Fibroblast of the aortic adventitia (primary cell): ENCODE results near the gene ALG14. TPM values are rescaled to one million over a fixed set of nuclear protein-coding genes. Genes with fewer than 3 reads are reported as not detected.
A peak's percentile ranks its signal among the peaks of the same experiment; 100 is the strongest.
"Not testable (repeated sequence)": the region's sequence is repeated elsewhere in the genome, so short reads cannot be mapped to it uniquely, and the experiment has no call there.

Experiments
- DNase-seq: peaks from one replicate; pipeline ENCODE4 v3.0.0-alpha.2; 2010; ENCODE audit warnings: low read depth
- H3K4me3 ChIP-seq: 2 replicates; pipeline ENCODE4 v1.5.1; 2011; ENCODE audit warnings: low read depth, mild to moderate bottlenecking, control low read depth, low read length, moderate library complexity
- total RNA-seq: library from RNA; depleted of rRNA; stranded (reverse); fragments of >200 nt; gene quantifications from 2 replicates; pipeline ENCODE4 v1.2.3, GENCODE V29; 2012; ENCODE audit warnings: low replicate concordance
- TF ChIP-seq, protein P1 (sequence below): IDR thresholded peaks from 2 replicates; pipeline ENCODE4 v1.5.1; 2011; ENCODE audit warnings: mild to moderate bottlenecking, low read length, control low read depth, inconsistent platforms; ENCODE audit not compliant: insufficient read depth

The ALG14 gene
- total RNA-seq, 1 donor, result 2.4 TPM

DNA sequence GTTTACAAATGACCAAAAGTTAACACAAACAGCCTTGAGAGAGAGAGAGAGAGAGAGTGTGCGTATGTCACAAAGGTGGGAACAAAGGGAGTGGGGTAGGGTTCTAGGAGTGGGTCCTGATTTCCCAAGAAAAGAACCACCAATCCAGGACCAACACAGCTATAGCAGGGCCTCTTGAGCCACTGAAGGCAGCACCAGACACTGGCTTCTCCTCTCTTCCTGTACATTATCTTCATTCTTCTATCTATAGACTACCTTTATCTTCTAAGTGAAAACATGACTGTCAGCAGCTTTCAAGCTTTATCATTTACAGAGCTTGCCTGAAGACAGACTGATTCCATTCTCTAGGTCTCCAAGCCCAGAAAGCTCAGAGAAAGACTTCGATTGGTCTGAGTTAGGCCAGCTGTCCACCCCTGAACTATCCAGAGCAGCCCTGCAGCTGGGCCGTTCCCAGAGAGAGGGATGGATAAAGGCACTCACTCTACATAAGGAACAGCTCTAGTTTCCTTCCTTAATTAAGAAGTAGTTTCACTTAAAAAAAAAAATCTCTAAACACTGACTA lies 11.2 kb downstream of the ALG14 start:
- TF ChIP-seq, protein P1, sequence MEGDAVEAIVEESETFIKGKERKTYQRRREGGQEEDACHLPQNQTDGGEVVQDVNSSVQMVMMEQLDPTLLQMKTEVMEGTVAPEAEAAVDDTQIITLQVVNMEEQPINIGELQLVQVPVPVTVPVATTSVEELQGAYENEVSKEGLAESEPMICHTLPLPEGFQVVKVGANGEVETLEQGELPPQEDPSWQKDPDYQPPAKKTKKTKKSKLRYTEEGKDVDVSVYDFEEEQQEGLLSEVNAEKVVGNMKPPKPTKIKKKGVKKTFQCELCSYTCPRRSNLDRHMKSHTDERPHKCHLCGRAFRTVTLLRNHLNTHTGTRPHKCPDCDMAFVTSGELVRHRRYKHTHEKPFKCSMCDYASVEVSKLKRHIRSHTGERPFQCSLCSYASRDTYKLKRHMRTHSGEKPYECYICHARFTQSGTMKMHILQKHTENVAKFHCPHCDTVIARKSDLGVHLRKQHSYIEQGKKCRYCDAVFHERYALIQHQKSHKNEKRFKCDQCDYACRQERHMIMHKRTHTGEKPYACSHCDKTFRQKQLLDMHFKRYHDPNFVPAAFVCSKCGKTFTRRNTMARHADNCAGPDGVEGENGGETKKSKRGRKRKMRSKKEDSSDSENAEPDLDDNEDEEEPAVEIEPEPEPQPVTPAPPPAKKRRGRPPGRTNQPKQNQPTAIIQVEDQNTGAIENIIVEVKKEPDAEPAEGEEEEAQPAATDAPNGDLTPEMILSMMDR, result no peak
- DNase-seq, result no peak

DNA sequence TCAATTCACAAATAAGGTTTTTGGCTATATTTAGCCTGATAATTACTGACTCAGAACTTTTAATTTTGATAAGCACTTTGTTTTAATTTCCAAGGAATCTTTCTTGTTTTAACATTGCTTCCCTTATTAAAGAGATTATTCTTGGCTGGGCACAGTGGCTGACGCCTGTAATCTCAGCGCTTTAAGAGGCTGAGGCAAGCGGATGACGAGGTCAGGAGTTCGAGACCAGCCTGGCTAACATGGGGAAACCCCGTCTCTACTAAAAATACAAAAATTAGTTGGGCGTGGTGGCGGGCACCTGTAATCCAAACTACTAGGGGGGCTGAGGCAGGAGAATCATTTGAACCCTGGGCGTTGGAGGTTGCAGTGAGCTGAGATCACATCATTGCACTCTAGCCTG lies 13.8 kb downstream of the ALG14 start:
- H3K4me3 ChIP-seq, result no peak overlapping the region
- DNase-seq, result peak; percentile 21
- TF ChIP-seq, protein P1, result no peak

More for the DNA sequence above, 11.2 kb downstream of the ALG14 start:
- no peak overlapping the region for H3K4me3 ChIP-seq

DNA sequence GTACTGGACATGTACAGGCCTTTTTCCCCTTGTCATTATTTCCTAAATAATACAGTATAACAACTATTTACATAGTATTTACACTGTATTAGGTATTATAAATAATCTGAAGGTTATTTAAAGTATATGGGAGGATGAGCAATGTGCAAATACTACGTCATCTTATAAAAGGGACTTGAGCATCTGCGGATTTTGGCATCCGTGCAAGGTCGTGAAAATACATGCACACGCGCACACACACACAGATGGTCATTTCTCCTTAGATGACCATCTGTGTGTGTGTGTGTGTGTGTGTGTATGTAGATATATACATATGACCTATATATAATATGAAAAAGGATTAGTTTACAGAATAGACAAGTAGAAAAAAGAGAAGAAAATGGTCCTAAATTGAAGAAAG lies 15.4 kb downstream of the ALG14 start:
- no peak overlapping the region for H3K4me3 ChIP-seq
- DNase-seq, result no peak
- TF ChIP-seq, protein P1, result no peak

DNA sequence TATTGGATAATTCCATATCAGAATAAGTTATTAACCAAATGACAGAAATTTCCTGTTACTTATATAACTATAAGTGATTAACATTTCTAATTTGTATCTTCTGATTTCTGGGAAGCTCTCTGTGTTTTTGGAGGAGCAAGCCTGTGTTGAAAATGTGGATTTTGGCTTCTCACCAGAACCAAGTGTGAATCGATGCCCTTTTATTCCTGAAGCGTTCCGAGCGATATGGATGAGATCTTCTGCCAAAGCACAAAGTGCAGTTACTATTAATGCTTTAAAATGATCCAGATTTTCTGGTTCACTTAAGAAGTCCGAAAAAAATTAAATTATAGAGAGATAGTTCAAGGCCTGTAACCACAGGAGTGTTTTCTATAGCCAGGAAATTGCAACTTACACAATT lies 22.8 kb downstream of the ALG14 start:
- H3K4me3 ChIP-seq, result no peak overlapping the region
- TF ChIP-seq, protein P1, result no peak
- DNase-seq, result no peak

DNA sequence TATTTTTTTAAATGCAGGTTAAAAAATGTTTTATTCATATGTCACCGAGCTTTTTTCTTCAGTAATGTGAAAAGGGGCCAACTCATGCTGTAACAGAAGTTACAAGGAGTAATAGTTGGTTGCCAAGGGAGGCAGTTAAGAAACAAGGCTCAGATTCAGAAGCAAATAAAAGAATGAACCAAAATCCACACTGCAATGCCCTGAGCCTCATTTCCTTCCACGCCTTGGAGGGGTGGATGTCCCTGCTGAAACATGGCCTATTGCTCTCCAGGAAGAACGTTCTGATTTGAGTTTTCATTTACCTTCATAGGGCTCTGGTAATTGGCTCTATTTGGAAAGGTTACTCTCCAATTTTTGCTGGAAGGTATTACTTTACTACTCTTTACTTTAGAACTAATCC lies 24.4 kb downstream of the ALG14 start:
- no peak overlapping the region for H3K4me3 ChIP-seq
- TF ChIP-seq, protein P1, result no peak
- DNase-seq, result peak; percentile 34

DNA sequence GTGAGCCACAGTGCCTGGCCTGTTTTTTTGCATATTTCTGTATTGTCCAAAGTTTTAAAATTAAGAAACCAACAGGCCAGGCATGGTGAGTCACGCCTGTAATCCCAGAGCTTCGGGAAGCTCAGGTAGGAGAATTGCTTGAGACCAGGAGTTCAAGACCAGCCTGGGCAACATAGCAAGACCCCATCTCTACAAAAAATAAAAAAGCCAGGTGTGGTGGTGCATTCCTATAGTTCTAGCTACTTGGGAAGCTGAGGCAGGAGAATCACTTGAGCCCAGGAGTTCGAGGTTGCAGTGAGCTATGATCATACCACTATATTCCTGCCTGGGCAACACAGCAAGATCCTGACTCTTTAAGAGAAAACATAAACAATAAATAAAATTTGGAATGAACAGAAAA lies 25.1 kb downstream of the ALG14 start:
- not testable (repeated sequence) for DNase-seq, H3K4me3 ChIP-seq

DNA sequence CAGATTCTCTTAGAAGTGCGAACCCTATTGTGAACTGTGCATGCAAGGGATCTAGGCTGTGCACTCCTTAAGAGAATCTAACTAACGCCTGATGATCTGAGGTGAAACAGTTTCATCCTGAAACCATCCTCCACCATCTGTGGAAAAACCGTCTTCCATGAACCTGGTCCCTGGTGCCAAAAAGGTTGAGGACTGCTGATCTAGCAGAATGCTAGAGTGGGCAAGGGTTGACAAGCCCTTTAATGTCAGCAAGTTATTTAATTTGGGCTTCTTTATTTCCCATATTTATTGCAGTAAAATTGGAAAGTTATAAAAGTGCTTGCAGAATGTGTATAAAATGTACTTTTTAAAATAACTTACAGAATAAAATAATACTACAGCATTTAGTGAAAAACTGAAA lies 26.4 kb downstream of the ALG14 start:
- no peak overlapping the region for H3K4me3 ChIP-seq
- TF ChIP-seq, protein P1, result no peak
- no peak for DNase-seq
